ENCODE results near the gene FITM1.

The FITM1 gene

GRCh38 chr14:24106672-24107271 lies 23.7 kb upstream of the FITM1 start:
- Histone ChIP-seq H3K36me3 (ENCODE audit: control insufficient read depth, insufficient read depth, low read length) (no peaks in the 10 kb centered on the region), H3K27ac (no peak overlapping the region), H3K4me3 (ENCODE audit: low read depth, low read length) (no peak overlapping the region), H2AFZ (no peak overlapping the region), H3K4me1 (peaks cover 6% of the 10 kb centered on the region), H3K9me3 (ENCODE audit: control insufficient read depth, low read length) (no peaks in the 10 kb centered on the region), H3K27me3 (ENCODE audit: control insufficient read depth, insufficient read depth, low read length) (no peaks in the 10 kb centered on the region), H3K9ac (no peak overlapping the region), H3K79me2 (peaks cover 29% of the 10 kb centered on the region), H3K4me2 (ENCODE audit: low read length) (no peak overlapping the region)
- TF ChIP-seq CTCF (IDR thresholded peaks at IDR 0.05): no peak

- TF ChIP-seq CTCF (IDR thresholded peaks at IDR 0.05): no peak
- no peaks in the 10 kb centered on the region for H3K27me3 ChIP-seq (ENCODE audit: control insufficient read depth, insufficient read depth, low read length)
- no peak overlapping the region for H3K4me2 ChIP-seq (ENCODE audit: low read length)
- peaks cover 25% of the 10 kb centered on the region for H3K79me2 ChIP-seq
- peak overlapping the region; percentile 52 for H2AFZ ChIP-seq
- H3K4me1 ChIP-seq: peaks cover 7% of the 10 kb centered on the region
- H3K4me3 ChIP-seq (ENCODE audit: low read depth, low read length): no peak overlapping the region
- H3K9me3 ChIP-seq (ENCODE audit: control insufficient read depth, low read length): no peaks in the 10 kb centered on the region
- H3K9ac ChIP-seq: no peak overlapping the region
- no peaks in the 10 kb centered on the region for H3K36me3 ChIP-seq (ENCODE audit: control insufficient read depth, insufficient read depth, low read length)
- peak overlapping the region; percentile 48 for H3K27ac ChIP-seq
Observed at GRCh38 chr14:24108336-24108874, 22.1 kb upstream of the FITM1 start.

- H3K4me1 ChIP-seq: peaks cover 9% of the 10 kb centered on the region
- H3K9ac ChIP-seq: no peak overlapping the region
- no peaks in the 10 kb centered on the region for H3K36me3 ChIP-seq (ENCODE audit: control insufficient read depth, insufficient read depth, low read length)
- H3K4me2 ChIP-seq (ENCODE audit: low read length): no peak overlapping the region
- no peaks in the 10 kb centered on the region for H3K27me3 ChIP-seq (ENCODE audit: control insufficient read depth, insufficient read depth, low read length)
- H2AFZ ChIP-seq: no peak overlapping the region
- no peak overlapping the region for H3K27ac ChIP-seq
- H3K4me3 ChIP-seq (ENCODE audit: low read depth, low read length): no peak overlapping the region
- no peaks in the 10 kb centered on the region for H3K9me3 ChIP-seq (ENCODE audit: control insufficient read depth, low read length)
- TF ChIP-seq CTCF (IDR thresholded peaks at IDR 0.05): no peak
- peaks cover 22% of the 10 kb centered on the region for H3K79me2 ChIP-seq
Observed at GRCh38 chr14:24110060-24110459, 20.4 kb upstream of the FITM1 start.

GRCh38 chr14:24110523-24110922 lies 19.9 kb upstream of the FITM1 start:
- H3K79me2 ChIP-seq: peaks cover 24% of the 10 kb centered on the region
- no peak overlapping the region for H3K4me3 ChIP-seq (ENCODE audit: low read depth, low read length)
- H3K9ac ChIP-seq: no peak overlapping the region
- no peak overlapping the region for H3K4me2 ChIP-seq (ENCODE audit: low read length)
- H3K4me1 ChIP-seq: peaks cover 9% of the 10 kb centered on the region
- no peak overlapping the region for H2AFZ ChIP-seq
- no peaks in the 10 kb centered on the region for H3K36me3 ChIP-seq (ENCODE audit: control insufficient read depth, insufficient read depth, low read length)
- no peaks in the 10 kb centered on the region for H3K9me3 ChIP-seq (ENCODE audit: control insufficient read depth, low read length)
- no peak overlapping the region for H3K27ac ChIP-seq
- no peak for TF ChIP-seq CTCF (IDR thresholded peaks at IDR 0.05)
- H3K27me3 ChIP-seq (ENCODE audit: control insufficient read depth, insufficient read depth, low read length): no peaks in the 10 kb centered on the region

- Histone ChIP-seq H3K79me2 (peaks cover 26% of the 10 kb centered on the region), H3K9ac (peak overlapping the region; percentile 61), H3K4me3 (ENCODE audit: low read depth, low read length) (peak overlapping the region; percentile 99), H3K27me3 (ENCODE audit: control insufficient read depth, insufficient read depth, low read length) (no peaks in the 10 kb centered on the region), H3K4me1 (peaks cover 19% of the 10 kb centered on the region), H2AFZ (peak overlapping the region; percentile 86), H3K27ac (peak overlapping the region; percentile 100), H3K4me2 (ENCODE audit: low read length) (peak overlapping the region; percentile 84), H3K9me3 (ENCODE audit: control insufficient read depth, low read length) (no peaks in the 10 kb centered on the region), H3K36me3 (ENCODE audit: control insufficient read depth, insufficient read depth, low read length) (no peaks in the 10 kb centered on the region)
- no peak for TF ChIP-seq CTCF (IDR thresholded peaks at IDR 0.05)
Observed at GRCh38 chr14:24113379-24113800, 17.1 kb upstream of the FITM1 start.
